Chondrocyte (in vitro differentiated cells): Measurements from ENCODE around the gene RSPO1. TPM values are rescaled to one million over a fixed set of nuclear protein-coding genes. Genes with fewer than 3 reads are reported as not detected.

Source experiments
- DNase-seq: peaks from one replicate; pipeline ENCODE4 v3.0.0; 2021; ENCODE audit warnings: mixed read lengths, low spot score
- H3K27ac Mint-ChIP-seq: one replicate; pipeline ENCODE4 v1.8.0; 2021; ENCODE audit warnings: mild to moderate bottlenecking, moderate library complexity, mixed read lengths; ENCODE audit not compliant: unreplicated experiment
- H3K27me3 Mint-ChIP-seq: 2 replicates; pipeline ENCODE4 v1.8.0; 2021; ENCODE audit warnings: low read depth, mixed read lengths
- H3K36me3 Mint-ChIP-seq: 2 replicates; pipeline ENCODE4 v1.8.0; 2021; ENCODE audit warnings: low read depth, mixed read lengths
- H3K4me1 Mint-ChIP-seq: 2 replicates; pipeline ENCODE4 v1.8.0; 2021; ENCODE audit warnings: low read depth, mild to moderate bottlenecking, mixed read lengths
- H3K4me3 Mint-ChIP-seq: one replicate; pipeline ENCODE4 v1.8.0; 2021; ENCODE audit warnings: mild to moderate bottlenecking, moderate library complexity, mixed read lengths; ENCODE audit not compliant: unreplicated experiment
- H3K9me3 Mint-ChIP-seq: 2 replicates; pipeline ENCODE4 v1.8.0; 2021; ENCODE audit warnings: low read depth, mixed read lengths
- total RNA-seq: library from RNA; stranded (reverse); gene quantifications from 3 replicates; pipeline ENCODE4 v1.2.1, GENCODE V29; 2021
- TF ChIP-seq, protein P1 (sequence below): fragments of 200-600 bp; sonication (generic); IDR thresholded peaks from 2 replicates; pipeline ENCODE4 v1.5.0; 2021; ENCODE audit warnings: antibody characterized with exemption, mild to moderate bottlenecking, moderate library complexity

Gene RSPO1
- total RNA-seq, 1 donor from 2014 or later: not detected

DNA sequence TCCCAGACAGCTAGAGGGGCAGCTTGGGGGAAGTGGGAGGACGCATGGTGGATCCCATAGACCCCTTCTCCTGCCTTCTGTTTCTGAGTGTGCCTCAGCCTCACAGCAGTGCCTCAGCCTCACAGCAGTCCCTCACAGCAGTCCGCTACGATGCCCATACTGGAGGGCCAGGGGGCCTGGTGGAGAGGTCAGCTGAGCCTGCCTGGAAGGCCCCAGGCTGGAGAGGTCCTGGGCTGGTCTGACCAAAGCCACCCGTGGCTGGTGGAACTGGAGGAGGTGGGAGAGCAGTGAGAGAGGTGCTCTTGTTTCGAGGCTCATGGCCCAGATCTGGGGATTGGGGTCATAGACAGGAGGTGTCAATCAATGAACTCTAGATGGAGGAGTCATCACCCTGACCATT lies 16.0 kb upstream of the RSPO1 start:
- H3K27me3 Mint-ChIP-seq: peaks cover 14% of the 10 kb centered on the region
- TF ChIP-seq, protein P1, sequence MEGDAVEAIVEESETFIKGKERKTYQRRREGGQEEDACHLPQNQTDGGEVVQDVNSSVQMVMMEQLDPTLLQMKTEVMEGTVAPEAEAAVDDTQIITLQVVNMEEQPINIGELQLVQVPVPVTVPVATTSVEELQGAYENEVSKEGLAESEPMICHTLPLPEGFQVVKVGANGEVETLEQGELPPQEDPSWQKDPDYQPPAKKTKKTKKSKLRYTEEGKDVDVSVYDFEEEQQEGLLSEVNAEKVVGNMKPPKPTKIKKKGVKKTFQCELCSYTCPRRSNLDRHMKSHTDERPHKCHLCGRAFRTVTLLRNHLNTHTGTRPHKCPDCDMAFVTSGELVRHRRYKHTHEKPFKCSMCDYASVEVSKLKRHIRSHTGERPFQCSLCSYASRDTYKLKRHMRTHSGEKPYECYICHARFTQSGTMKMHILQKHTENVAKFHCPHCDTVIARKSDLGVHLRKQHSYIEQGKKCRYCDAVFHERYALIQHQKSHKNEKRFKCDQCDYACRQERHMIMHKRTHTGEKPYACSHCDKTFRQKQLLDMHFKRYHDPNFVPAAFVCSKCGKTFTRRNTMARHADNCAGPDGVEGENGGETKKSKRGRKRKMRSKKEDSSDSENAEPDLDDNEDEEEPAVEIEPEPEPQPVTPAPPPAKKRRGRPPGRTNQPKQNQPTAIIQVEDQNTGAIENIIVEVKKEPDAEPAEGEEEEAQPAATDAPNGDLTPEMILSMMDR: no peak
- H3K4me1 Mint-ChIP-seq: no peaks in the 10 kb centered on the region
- H3K9me3 Mint-ChIP-seq: no peaks in the 10 kb centered on the region
- no peak overlapping the region for H3K27ac Mint-ChIP-seq
- no peaks in the 10 kb centered on the region for H3K36me3 Mint-ChIP-seq
- H3K4me3 Mint-ChIP-seq: no peak overlapping the region
- no peak for DNase-seq

DNA sequence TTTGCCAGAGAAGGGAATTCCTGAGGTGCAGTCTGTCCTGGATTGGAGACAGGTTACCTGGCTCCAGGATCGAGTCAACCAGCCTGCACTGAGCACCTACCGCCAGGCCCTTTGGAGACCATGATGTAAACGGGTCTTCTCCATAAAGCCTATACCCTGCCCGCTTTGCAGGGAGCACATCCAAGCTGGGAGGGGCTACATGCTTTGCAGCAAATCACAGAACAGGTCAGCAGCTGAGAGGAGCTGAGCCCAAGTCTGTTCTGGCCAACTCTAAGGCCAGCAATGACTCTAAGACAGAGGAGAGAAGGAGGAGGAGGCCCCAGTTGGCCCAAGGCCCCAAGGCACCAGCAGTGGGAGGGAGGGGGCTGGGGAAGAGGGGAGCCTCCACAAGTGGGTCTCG lies 15.5 kb upstream of the RSPO1 start:
- H3K9me3 Mint-ChIP-seq: no peaks in the 10 kb centered on the region
- H3K4me1 Mint-ChIP-seq: no peaks in the 10 kb centered on the region
- peaks cover 14% of the 10 kb centered on the region for H3K27me3 Mint-ChIP-seq
- H3K27ac Mint-ChIP-seq: no peak overlapping the region
- H3K36me3 Mint-ChIP-seq: no peaks in the 10 kb centered on the region
- TF ChIP-seq, protein P1: no peak
- H3K4me3 Mint-ChIP-seq: no peak overlapping the region
- no peak for DNase-seq

DNA sequence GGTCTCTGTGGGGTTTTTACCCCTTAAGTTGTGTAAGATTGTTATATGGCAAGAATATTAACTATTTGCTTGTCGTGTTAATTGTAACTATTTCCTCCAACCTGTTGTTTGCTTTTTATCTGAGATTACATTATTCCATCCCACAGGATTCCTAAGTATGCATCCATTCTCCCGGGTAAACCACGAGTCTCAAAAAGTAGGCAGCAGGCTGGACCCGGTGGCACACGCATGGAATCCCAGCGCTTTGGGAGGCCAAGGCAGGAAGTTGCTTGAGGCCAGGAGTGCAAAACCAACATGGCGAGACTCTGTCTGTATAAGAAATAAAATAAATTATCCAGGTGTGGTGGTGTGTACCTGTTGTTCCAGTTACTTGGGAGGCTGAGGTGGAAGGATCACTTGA lies 12.6 kb upstream of the RSPO1 start:
- peaks cover 31% of the 10 kb centered on the region for H3K27me3 Mint-ChIP-seq
- no peaks in the 10 kb centered on the region for H3K9me3 Mint-ChIP-seq
- DNase-seq: no peak
- no peaks in the 10 kb centered on the region for H3K36me3 Mint-ChIP-seq
- no peak overlapping the region for H3K27ac Mint-ChIP-seq
- H3K4me3 Mint-ChIP-seq: no peak overlapping the region
- no peaks in the 10 kb centered on the region for H3K4me1 Mint-ChIP-seq
- TF ChIP-seq, protein P1: no peak

DNA sequence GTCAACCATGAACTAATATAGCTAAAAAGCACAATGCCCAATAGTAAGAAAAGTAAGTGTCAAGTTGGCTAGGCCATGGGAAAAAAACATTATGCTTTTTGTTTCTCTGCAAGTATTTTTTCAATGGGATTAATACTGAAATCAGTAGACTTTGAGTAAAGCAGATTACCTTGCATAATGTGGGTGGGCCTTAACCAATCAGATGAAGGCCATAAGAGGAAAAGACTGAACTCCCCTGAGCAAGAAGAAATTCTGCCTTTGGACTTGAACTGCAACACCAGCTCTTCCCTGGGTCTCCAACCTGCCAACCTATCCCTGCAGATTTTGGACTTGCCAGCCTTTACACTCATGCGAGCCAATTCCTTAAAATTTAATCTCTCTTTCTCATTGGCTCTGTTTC lies 6.4 kb upstream of the RSPO1 start:
- TF ChIP-seq, protein P1: no peak
- H3K9me3 Mint-ChIP-seq: no peaks in the 10 kb centered on the region
- H3K4me1 Mint-ChIP-seq: no peaks in the 10 kb centered on the region
- peaks cover 34% of the 10 kb centered on the region for H3K27me3 Mint-ChIP-seq
- DNase-seq: no peak
- no peaks in the 10 kb centered on the region for H3K36me3 Mint-ChIP-seq
- H3K27ac Mint-ChIP-seq: no peak overlapping the region
- no peak overlapping the region for H3K4me3 Mint-ChIP-seq

DNA sequence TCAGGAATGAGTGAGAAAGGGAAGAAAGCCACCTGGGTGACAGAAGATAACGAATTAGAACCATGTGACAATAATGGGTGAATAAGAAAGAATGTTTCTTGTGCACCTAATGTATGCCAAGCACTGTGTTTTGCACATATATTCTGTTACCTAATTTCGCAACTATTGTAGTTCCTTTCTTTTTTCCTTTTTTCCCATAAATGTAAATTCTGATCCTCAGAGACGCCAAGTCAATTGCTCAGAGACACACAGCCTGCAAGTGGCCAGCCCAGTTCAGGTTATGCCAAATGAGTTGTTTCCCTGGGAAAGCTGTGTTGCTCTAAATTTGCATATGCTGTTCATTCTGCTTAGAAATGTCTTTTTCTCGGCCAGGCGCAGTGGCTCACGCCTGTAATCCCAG lies 1.7 kb upstream of the RSPO1 start:
- Mint-ChIP-seq H3K4me3 (no peak overlapping the region), H3K27ac (no peak overlapping the region), H3K27me3 (peaks cover 53% of the 10 kb centered on the region), H3K9me3 (no peaks in the 10 kb centered on the region), H3K36me3 (no peaks in the 10 kb centered on the region), H3K4me1 (peaks cover 4% of the 10 kb centered on the region)
- TF ChIP-seq, protein P1: no peak
- DNase-seq: no peak
